C4-2B (cell line): ENCODE measurements around the gene CNP.

Experiments used
- ZFX ChIP-seq: fragments of 450-650 bp; IDR thresholded peaks from 2 replicates; pipeline ENCODE4 v1.6.1; 2017
- TF ChIP-seq, protein P1 (sequence below): fragments of 450-650 bp; conservative IDR thresholded peaks from 2 replicates; pipeline ENCODE4 v1.5.1; 2017; ENCODE audit warnings: mild to moderate bottlenecking

DNA sequence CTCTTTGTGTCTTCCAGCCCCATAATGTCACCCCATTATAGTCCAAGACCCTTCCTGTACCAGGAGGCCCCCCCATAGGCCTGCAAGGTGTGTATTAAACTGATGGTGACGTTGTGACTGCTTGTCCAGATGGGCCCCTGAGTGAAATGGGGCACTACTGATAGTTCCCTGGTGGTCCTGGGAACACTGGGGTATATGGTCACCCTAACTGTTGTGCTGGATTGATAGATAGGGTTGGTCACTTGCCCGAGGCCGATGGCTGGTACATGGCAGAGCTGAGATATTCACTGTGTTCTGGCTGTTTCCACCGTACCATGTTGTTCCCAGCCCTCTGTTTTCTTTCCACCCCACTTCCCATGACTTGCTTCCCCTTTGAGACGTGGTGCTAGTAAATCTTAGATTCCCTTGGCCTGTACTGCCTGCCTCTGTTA lies 4.3 kb downstream of the CNP start:
- TF ChIP-seq, protein P1, sequence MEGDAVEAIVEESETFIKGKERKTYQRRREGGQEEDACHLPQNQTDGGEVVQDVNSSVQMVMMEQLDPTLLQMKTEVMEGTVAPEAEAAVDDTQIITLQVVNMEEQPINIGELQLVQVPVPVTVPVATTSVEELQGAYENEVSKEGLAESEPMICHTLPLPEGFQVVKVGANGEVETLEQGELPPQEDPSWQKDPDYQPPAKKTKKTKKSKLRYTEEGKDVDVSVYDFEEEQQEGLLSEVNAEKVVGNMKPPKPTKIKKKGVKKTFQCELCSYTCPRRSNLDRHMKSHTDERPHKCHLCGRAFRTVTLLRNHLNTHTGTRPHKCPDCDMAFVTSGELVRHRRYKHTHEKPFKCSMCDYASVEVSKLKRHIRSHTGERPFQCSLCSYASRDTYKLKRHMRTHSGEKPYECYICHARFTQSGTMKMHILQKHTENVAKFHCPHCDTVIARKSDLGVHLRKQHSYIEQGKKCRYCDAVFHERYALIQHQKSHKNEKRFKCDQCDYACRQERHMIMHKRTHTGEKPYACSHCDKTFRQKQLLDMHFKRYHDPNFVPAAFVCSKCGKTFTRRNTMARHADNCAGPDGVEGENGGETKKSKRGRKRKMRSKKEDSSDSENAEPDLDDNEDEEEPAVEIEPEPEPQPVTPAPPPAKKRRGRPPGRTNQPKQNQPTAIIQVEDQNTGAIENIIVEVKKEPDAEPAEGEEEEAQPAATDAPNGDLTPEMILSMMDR, result no peak
- no peak for TF ChIP-seq ZFX
